Activated naive CD8-positive, alpha-beta T cell treated with anti-CD3 and anti-CD28 coated beads, Interleukin-2, amount 10 ng/mL, durations not matched to agents 7 days and 5 days (primary cell): ENCODE measurements around the gene B3GAT1. TPM values are rescaled to one million over a fixed set of nuclear protein-coding genes. Genes with fewer than 3 reads are reported as not detected.

Source experiments
- ATAC-seq: fragments of 150-1000 bp; cut with Tn5 transposase; one replicate; pipeline ENCODE4 v1.10.0; 2021; ENCODE audit warnings: low read depth, moderate library complexity
- POLR2A ChIA-PET: fragments of 350-600 bp; sonication (Branson Sonifier 250); formaldehyde crosslinking; loops from one replicate; lab custom pipeline; 2021; ENCODE audit warnings: antibody characterized with exemption; lab: Charles Lee
- DNase-seq: peaks from one replicate; pipeline ENCODE4 v3.0.0; 2021
- H3K27ac Mint-ChIP-seq: one replicate; pipeline ENCODE4 v1.8.0; 2022; ENCODE audit warnings: mild to moderate bottlenecking, mixed read lengths
- H3K27me3 Mint-ChIP-seq: one replicate; pipeline ENCODE4 v1.8.0; 2022; ENCODE audit warnings: mild to moderate bottlenecking, moderate library complexity, mixed read lengths
- H3K36me3 Mint-ChIP-seq: one replicate; pipeline ENCODE4 v1.8.0; 2021; ENCODE audit warnings: mild to moderate bottlenecking, mixed read lengths
- H3K4me1 Mint-ChIP-seq: one replicate; pipeline ENCODE4 v1.8.0; 2021; ENCODE audit warnings: mixed read lengths
- H3K4me3 Mint-ChIP-seq: one replicate; pipeline ENCODE4 v1.8.0; 2022; ENCODE audit warnings: mild to moderate bottlenecking, moderate library complexity, mixed read lengths
- H3K9me3 Mint-ChIP-seq: one replicate; pipeline ENCODE4 v1.8.0; 2021; ENCODE audit warnings: mixed read lengths
- total RNA-seq, 2 experiments: library from RNA; stranded (reverse); gene quantifications; one replicate each; pipeline ENCODE4 v1.2.3, GENCODE V29; 2021

Gene B3GAT1
- total RNA-seq, 2 experiments from 2014 or later = 0.44 to 0.60 TPM

- Mint-ChIP-seq H3K27ac (no peak overlapping the region), H3K27me3 (peaks cover 12% of the 10 kb centered on the region), H3K4me3 (no peak overlapping the region), H3K4me1 (no peaks in the 10 kb centered on the region), H3K9me3 (no peaks in the 10 kb centered on the region), H3K36me3 (no peaks in the 10 kb centered on the region)
- no peak for DNase-seq
- POLR2A ChIA-PET = no interaction called here
- ATAC-seq = no peak
Observed at GRCh38 chr11:134433806-134434205, 21.8 kb upstream of the B3GAT1 start.

GRCh38 chr11:134433251-134433650, 21.2 kb upstream of the B3GAT1 start:
- H3K4me1 Mint-ChIP-seq = no peaks in the 10 kb centered on the region
- H3K9me3 Mint-ChIP-seq = no peaks in the 10 kb centered on the region
- POLR2A ChIA-PET = no interaction called here
- H3K27ac Mint-ChIP-seq = no peak overlapping the region
- H3K36me3 Mint-ChIP-seq = no peaks in the 10 kb centered on the region
- DNase-seq = no peak
- no peak overlapping the region for H3K4me3 Mint-ChIP-seq
- H3K27me3 Mint-ChIP-seq = peaks cover 12% of the 10 kb centered on the region
- ATAC-seq = no peak

GRCh38 chr11:134432776-134433175, 20.7 kb upstream of the B3GAT1 start:
- Mint-ChIP-seq H3K4me1 (no peaks in the 10 kb centered on the region), H3K9me3 (no peaks in the 10 kb centered on the region), H3K27me3 (peaks cover 12% of the 10 kb centered on the region), H3K36me3 (no peaks in the 10 kb centered on the region), H3K4me3 (no peak overlapping the region), H3K27ac (no peak overlapping the region)
- DNase-seq (no peak), ATAC-seq (no peak)
- POLR2A ChIA-PET = no interaction called here

- no peak for DNase-seq
- Mint-ChIP-seq H3K4me3 (no peak overlapping the region), H3K27me3 (peaks cover 15% of the 10 kb centered on the region), H3K36me3 (no peaks in the 10 kb centered on the region), H3K4me1 (no peaks in the 10 kb centered on the region), H3K27ac (no peak overlapping the region), H3K9me3 (no peaks in the 10 kb centered on the region)
- POLR2A ChIA-PET = no interaction called here
- no peak for ATAC-seq
Observed at GRCh38 chr11:134429106-134429505, 17.1 kb upstream of the B3GAT1 start.

GRCh38 chr11:134425816-134426536, 13.9 kb upstream of the B3GAT1 start:
- Mint-ChIP-seq H3K9me3 (no peaks in the 10 kb centered on the region), H3K27ac (no peak overlapping the region), H3K4me3 (no peak overlapping the region), H3K27me3 (peaks cover 14% of the 10 kb centered on the region), H3K36me3 (no peaks in the 10 kb centered on the region), H3K4me1 (no peaks in the 10 kb centered on the region)
- ATAC-seq = no peak
- POLR2A ChIA-PET = no interaction called here
- DNase-seq = no peak

- Mint-ChIP-seq H3K4me1 (no peaks in the 10 kb centered on the region), H3K9me3 (no peaks in the 10 kb centered on the region), H3K36me3 (no peaks in the 10 kb centered on the region), H3K27ac (no peak overlapping the region), H3K27me3 (peaks cover 12% of the 10 kb centered on the region), H3K4me3 (no peak overlapping the region)
- no peak for ATAC-seq
- POLR2A ChIA-PET = no interaction called here
- DNase-seq = no peak
Observed at GRCh38 chr11:134425413-134425812, 13.4 kb upstream of the B3GAT1 start.

- no peaks in the 10 kb centered on the region for H3K36me3 Mint-ChIP-seq
- H3K4me1 Mint-ChIP-seq = no peaks in the 10 kb centered on the region
- ATAC-seq (no peak), DNase-seq (no peak)
- no peaks in the 10 kb centered on the region for H3K9me3 Mint-ChIP-seq
- H3K27me3 Mint-ChIP-seq = peaks cover 15% of the 10 kb centered on the region
- no peak overlapping the region for H3K27ac Mint-ChIP-seq
- POLR2A ChIA-PET = no interaction called here
- no peak overlapping the region for H3K4me3 Mint-ChIP-seq
Observed at GRCh38 chr11:134423106-134423505, 11.1 kb upstream of the B3GAT1 start.

- H3K4me3 Mint-ChIP-seq = no peak overlapping the region
- no peaks in the 10 kb centered on the region for H3K9me3 Mint-ChIP-seq
- peaks cover 43% of the 10 kb centered on the region for H3K27me3 Mint-ChIP-seq
- peaks cover 6% of the 10 kb centered on the region for H3K4me1 Mint-ChIP-seq
- POLR2A ChIA-PET = no interaction called here
- no peaks in the 10 kb centered on the region for H3K36me3 Mint-ChIP-seq
- ATAC-seq = no peak
- no peak for DNase-seq
- no peak overlapping the region for H3K27ac Mint-ChIP-seq
Observed at GRCh38 chr11:134417871-134418840, 6.1 kb upstream of the B3GAT1 start.

GRCh38 chr11:134416726-134417125, 4.7 kb upstream of the B3GAT1 start:
- Mint-ChIP-seq H3K4me3 (no peak overlapping the region), H3K36me3 (no peaks in the 10 kb centered on the region), H3K27me3 (peaks cover 43% of the 10 kb centered on the region), H3K27ac (no peak overlapping the region), H3K9me3 (no peaks in the 10 kb centered on the region), H3K4me1 (peaks cover 6% of the 10 kb centered on the region)
- POLR2A ChIA-PET = no interaction called here
- ATAC-seq = no peak
- DNase-seq = no peak

GRCh38 chr11:134414766-134415765, 3.0 kb upstream of the B3GAT1 start:
- Mint-ChIP-seq H3K9me3 (no peaks in the 10 kb centered on the region), H3K27ac (no peak overlapping the region), H3K27me3 (peaks cover 57% of the 10 kb centered on the region), H3K4me1 (peaks cover 8% of the 10 kb centered on the region), H3K4me3 (no peak overlapping the region), H3K36me3 (no peaks in the 10 kb centered on the region)
- ATAC-seq (no peak), DNase-seq (no peak)
- POLR2A ChIA-PET = no interaction called here

- Mint-ChIP-seq H3K27ac (no peak overlapping the region), H3K4me1 (peaks cover 8% of the 10 kb centered on the region), H3K4me3 (peak overlapping the region; percentile 29), H3K9me3 (no peaks in the 10 kb centered on the region), H3K36me3 (no peaks in the 10 kb centered on the region), H3K27me3 (peaks cover 66% of the 10 kb centered on the region)
- ATAC-seq (no peak), DNase-seq (no peak)
- POLR2A ChIA-PET = no interaction called here
Observed at GRCh38 chr11:134413826-134414731, 2.0 kb upstream of the B3GAT1 start.

GRCh38 chr11:134413043-134413825, 1.2 kb upstream of the B3GAT1 start:
- peaks cover 8% of the 10 kb centered on the region for H3K4me1 Mint-ChIP-seq
- no peak overlapping the region for H3K27ac Mint-ChIP-seq
- DNase-seq (no peak), ATAC-seq (no peak)
- no peaks in the 10 kb centered on the region for H3K36me3 Mint-ChIP-seq
- H3K4me3 Mint-ChIP-seq = peak overlapping the region; percentile 38
- H3K9me3 Mint-ChIP-seq = no peaks in the 10 kb centered on the region
- peaks cover 65% of the 10 kb centered on the region for H3K27me3 Mint-ChIP-seq
- POLR2A ChIA-PET = no interaction called here
